HEK293T (cell line): ENCODE measurements around the gene LRRTM1.

Experiments used
- ARNT ChIP-seq: fragments of 450-650 bp; IDR thresholded peaks from 2 replicates; pipeline ENCODE4 v1.6.1; 2017; ENCODE audit warnings: mild to moderate bottlenecking
- BHLHE40 ChIP-seq: fragments of 450-650 bp; IDR thresholded peaks from 2 replicates; pipeline ENCODE4 v1.6.1; 2016; ENCODE audit warnings: mild to moderate bottlenecking, moderate library complexity, borderline replicate concordance
- FOXA1 ChIP-seq: fragments of 450-650 bp; IDR thresholded peaks from 2 replicates; pipeline ENCODE4 v1.6.1; 2016; ENCODE audit warnings: mild to moderate bottlenecking
- FOXK2 ChIP-seq: fragments of 450-650 bp; IDR thresholded peaks from 2 replicates; pipeline ENCODE4 v1.6.1; 2016; ENCODE audit warnings: mild to moderate bottlenecking
- FOXM1 ChIP-seq: fragments of 450-650 bp; IDR thresholded peaks from 2 replicates; pipeline ENCODE4 v1.6.1; 2017; ENCODE audit warnings: mild to moderate bottlenecking, borderline replicate concordance
- SP1 ChIP-seq: fragments of 450-650 bp; IDR thresholded peaks from 2 replicates; pipeline ENCODE4 v1.6.1; 2017
- SUZ12 ChIP-seq: fragments of 450-650 bp; IDR thresholded peaks from 2 replicates; pipeline ENCODE4 v1.6.1; 2016; ENCODE audit warnings: mild to moderate bottlenecking
- ZNF384 ChIP-seq: fragments of 450-650 bp; IDR thresholded peaks from 2 replicates; pipeline ENCODE4 v1.6.1; 2016

GRCh38 chr2:80302314-80303005, 2.1 kb downstream of the LRRTM1 start:
- TF ChIP-seq ARNT (no peak), BHLHE40 (no peak), SP1 (no peak), ZNF384 (no peak), FOXA1 (no peak), SUZ12 (no peak), FOXK2 (no peak), FOXM1 (no peak)
